ENCODE results near the gene DPM3. TPM values are rescaled to one million over a fixed set of nuclear protein-coding genes. Genes with fewer than 3 reads are reported as not detected.
"Not testable (repeated sequence)": the region's sequence is repeated elsewhere in the genome, so short reads cannot be mapped to it uniquely, and the experiment has no call there.

Gene DPM3
- total RNA-seq, 1 experiment from 2014 or later: 171 TPM

GRCh38 chr1:155177192-155177917 is 37.0 kb upstream of the DPM3 start:
- DNase-seq (ENCODE audit: low read depth): no peak

DNA sequence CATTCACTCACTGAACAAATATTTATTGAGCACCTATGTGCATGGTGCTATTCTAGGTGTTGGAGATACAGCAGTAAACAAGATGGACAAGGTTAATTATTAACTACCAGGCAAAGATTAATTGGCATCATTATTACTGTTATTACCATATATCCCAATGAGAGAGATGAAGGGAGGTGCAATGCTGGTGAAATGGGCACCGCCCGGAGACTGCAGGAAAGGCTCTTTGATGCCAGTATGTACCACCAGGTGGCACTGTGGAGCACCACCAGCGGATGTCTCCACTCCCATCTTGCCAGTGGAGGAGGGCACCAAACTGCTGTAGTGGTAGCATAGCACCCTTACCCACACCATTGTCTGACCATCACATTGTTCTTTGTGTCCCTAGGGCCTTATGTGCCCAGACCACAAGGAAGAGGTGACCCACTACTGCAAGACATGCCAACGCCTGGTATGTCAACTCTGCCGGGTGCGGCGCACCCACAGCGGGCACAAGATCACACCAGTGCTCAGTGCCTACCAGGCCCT is 36.3 kb upstream of the DPM3 start:
- peak; percentile 61 for DNase-seq (ENCODE audit: low read depth)
- in situ Hi-C loops (cut with HindIII; ENCODE audit: low pct_unique_long_range_greater_than_20kb, low sequenced_read_pairs): no loop called here

More at GRCh38 chr1:155177192-155177917, 37.0 kb upstream of the DPM3 start:
- in situ Hi-C loops (cut with HindIII; ENCODE audit: low pct_unique_long_range_greater_than_20kb, low sequenced_read_pairs): no loop called here

GRCh38 chr1:155175927-155176371 is 35.6 kb upstream of the DPM3 start:
- in situ Hi-C loops (cut with HindIII; ENCODE audit: low pct_unique_long_range_greater_than_20kb, low sequenced_read_pairs): no loop called here
- no peak for DNase-seq (ENCODE audit: low read depth)

DNA sequence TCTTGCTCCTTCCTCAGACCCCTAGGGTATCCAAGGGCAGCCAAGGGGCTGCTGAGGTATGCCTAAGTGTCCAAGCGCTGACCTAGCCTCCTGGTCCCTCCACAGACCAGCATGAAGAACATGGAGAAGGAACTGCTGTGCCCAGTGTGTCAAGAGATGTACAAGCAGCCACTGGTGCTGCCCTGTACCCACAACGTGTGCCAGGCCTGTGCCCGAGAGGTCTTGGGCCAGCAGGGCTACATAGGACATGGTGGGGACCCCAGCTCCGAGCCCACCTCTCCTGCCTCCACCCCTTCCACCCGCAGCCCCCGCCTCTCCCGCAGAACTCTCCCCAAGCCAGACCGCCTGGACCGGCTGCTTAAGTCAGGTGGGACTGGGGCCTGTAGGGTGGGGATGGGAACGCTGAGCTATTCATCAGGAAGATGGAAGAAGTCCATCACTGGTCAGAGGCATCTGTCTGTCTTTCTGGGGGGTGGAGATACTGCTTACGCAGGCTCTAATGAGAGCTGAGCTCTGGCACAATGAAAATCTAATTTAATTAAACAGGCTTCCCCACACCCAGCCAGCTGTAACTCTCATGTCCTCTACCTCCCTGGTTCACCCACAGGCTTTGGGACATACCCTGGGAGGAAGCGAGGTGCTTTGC is 35.1 kb upstream of the DPM3 start:
- no peak for DNase-seq (ENCODE audit: low read depth)
- in situ Hi-C loops (cut with HindIII; ENCODE audit: low pct_unique_long_range_greater_than_20kb, low sequenced_read_pairs): no loop called here

DNA sequence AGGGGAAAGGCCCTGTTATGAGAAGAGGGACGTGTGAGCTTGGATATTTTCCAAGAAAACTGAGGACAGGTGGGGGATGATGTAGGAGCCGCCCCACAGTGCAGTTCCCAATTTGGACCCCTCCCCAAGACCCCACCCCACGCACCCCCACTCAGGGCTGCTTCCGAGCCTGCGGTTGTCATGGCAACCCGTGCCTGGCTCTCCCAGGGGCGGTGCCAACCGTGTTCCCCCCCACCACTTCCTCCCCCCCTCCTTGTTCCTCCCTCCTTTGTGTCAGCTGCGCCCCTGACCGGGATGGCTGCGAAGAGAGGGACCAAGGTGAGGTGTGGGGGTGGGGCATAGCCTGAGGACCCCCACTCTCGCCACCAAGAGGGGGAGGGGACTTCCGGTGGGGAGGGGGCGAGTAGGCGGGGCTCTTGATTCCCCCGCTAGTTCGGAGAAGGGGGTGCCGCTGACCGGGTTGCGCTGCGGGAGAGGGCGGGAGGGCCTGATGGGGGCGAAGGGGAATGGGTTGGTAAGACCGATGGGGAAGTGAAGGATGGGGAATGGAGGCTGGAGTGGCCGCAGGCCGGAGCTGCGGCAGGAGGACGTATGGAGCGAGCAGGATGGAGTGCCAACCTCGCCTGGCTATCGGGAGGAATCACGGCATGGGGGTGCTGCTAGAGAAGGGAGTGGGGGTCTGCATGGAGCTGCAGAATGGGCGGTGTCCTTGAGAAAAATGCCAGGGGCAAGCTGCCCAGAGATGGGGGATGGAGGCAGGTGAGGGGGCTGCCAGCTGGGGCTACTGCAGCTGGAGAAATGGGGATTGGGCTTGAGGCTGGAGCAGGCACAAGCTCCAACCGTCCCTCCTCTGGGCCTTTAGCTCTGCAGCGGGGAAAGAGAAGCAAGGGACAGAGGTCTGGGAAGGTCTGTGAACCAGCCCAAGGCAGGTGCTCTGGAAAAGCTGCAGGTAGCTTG is 34.3 kb upstream of the DPM3 start:
- no peak for DNase-seq (ENCODE audit: low read depth)
- in situ Hi-C loops (cut with HindIII; ENCODE audit: low pct_unique_long_range_greater_than_20kb, low sequenced_read_pairs): no loop called here

DNA sequence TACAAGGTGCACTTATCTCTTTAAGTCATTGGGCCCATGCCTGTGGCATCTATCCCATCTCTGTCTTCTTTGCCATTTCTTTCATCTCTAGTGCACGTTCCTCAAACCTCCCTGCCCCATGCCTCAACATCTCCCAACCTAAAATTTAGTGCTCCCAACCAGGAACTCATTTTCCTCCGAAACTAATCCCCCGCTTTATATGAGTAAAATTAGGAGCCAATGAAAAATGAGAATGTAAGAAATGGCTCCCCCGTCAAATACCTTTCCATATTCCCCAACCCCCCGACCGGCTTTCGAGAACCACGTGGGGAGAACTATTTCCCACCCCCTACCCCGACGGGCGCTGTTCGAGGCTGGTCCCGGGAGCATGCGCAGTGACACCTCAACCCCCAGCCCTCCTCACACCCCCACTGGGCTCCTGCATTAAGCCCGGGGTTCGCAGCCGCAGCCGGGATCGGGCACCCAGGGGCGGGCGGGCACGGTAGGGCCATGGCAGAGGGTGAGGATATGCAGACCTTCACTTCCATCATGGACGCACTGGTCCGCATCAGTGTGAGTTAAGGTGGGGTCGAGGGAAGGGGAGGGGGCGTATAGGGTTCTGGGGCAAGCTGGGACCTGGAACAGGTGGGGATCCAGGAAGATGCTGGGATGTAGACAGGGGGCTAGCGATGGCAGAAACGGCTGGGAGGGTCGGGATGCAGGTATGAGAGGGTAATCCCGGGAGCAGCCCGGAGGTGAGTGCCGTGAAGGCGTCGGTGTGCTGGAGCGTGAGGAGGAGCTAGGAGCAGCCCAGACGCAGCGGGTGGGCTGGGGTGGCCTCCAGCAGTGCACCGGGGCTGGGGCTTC is 33.4 kb upstream of the DPM3 start, which contains the start of gene TRIM46:
Gene TRIM46, plus strand, starts transcription at position 372 of the 846 bp plus-strand sequence. Its CDS starts 118 bp downstream, at position 490.
- DNase-seq (ENCODE audit: low read depth): no peak
- in situ Hi-C loops (cut with HindIII; ENCODE audit: low pct_unique_long_range_greater_than_20kb, low sequenced_read_pairs): no loop called here

- in situ Hi-C loops (cut with HindIII; ENCODE audit: low pct_unique_long_range_greater_than_20kb, low sequenced_read_pairs): no loop called here
- DNase-seq (ENCODE audit: low read depth): peak; percentile 89
Measured at GRCh38 chr1:155172732-155173477, 32.6 kb upstream of the DPM3 start, which contains the start of gene KRTCAP2. TSS of gene KRTCAP2 (minus strand) at chr1:155173304. CDS start at chr1:155173224, 80 bp downstream.

DNA sequence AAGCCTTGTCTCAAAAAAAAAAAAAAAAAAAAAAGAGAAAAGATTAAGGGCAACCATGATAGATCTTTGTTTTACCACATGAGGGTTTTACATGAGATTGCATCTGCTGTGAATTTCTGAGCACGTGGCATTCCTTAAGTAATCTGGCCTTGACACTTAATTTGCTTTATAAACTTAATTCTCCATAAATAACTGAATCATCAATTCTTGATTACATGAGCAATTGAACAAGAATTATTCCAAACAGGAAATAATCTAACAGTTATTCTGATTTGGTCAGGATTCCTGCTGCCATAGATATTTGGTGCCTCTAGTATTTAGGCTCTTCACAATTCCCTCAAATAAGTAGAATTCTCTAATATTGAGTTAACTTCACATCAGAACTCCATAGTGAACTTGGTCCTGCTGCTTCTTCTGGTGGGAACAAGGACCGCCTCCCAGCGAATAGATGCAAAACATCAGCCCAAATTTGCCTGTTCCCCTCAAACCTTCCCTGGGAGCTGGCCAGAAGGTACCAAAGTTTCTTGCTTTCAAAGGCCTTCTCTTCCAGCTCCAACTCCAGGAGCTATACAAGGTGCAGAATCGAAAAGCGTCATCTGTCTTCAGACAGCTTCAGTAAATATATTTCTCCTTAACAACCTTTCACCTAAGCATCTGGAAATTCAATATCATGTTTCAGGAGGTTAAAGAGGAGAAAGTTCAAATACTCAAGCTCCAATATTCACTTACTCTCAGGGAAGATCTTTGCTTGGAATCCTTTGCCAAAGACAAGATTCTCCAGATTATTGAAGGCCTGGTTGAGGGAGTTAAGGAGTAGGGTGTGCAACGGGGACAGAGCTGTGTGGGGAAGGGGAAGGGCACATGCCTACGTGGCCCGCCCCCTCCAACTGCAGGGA is 31.8 kb upstream of the DPM3 start:
- no peak for DNase-seq (ENCODE audit: low read depth)
- in situ Hi-C loops (cut with HindIII; ENCODE audit: low pct_unique_long_range_greater_than_20kb, low sequenced_read_pairs): no loop called here

DNA sequence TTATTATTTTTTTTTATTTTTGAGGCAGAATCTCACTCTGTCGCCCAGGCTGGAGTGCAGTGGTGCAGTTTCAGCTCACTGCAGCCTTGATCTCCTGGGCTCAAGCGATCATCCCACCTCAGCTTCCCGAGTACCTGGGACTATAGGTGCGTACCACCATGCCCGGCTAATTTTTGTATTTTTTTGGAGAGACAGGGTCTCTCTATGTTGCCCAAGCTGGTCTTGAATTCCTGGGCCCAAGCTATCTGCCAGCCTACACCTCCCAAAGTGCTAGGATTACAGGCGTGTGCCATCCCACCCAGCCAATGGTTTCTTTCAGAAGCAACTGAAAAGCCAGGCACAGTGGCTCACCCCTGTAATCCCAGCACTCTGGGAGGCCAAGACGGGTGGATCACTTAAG is 30.5 kb upstream of the DPM3 start:
- in situ Hi-C loops (cut with HindIII; ENCODE audit: low pct_unique_long_range_greater_than_20kb, low sequenced_read_pairs): no loop called here
- DNase-seq (ENCODE audit: low read depth): no peak

DNA sequence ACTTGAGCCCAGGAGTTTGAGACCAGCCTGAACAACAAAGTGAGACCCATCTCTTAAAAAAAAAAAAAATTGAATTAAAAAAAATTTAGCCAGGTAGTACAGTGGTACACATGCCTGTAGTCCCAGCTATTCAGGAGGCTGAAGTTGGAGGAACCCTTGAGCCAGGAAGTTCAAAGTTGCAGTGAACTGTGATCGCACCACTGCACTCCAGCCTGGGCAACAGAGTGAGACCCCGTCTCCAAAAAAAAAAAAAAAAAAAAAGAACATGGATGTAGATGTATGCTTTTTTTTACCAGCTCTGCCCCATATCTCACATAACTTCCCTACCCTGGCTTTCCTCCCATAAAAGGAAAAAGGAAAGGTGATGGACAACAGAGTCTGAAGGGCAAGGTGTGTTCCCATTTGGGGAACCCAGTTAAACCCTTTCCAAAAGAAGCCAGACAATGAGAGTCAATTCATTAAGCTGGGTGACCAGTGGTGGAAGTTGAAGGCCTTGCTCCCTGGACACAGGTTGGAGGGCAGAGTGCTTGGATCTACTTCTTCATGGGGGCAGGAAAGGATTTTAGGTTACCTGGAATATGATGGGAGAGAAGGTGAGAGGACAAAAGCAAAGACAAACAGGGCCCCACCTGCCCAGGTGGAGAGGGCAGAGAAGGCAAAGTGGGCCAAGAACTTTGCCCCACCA is 29.9 kb upstream of the DPM3 start:
- in situ Hi-C loops (cut with HindIII; ENCODE audit: low pct_unique_long_range_greater_than_20kb, low sequenced_read_pairs): no loop called here
- DNase-seq (ENCODE audit: low read depth): no peak

DNA sequence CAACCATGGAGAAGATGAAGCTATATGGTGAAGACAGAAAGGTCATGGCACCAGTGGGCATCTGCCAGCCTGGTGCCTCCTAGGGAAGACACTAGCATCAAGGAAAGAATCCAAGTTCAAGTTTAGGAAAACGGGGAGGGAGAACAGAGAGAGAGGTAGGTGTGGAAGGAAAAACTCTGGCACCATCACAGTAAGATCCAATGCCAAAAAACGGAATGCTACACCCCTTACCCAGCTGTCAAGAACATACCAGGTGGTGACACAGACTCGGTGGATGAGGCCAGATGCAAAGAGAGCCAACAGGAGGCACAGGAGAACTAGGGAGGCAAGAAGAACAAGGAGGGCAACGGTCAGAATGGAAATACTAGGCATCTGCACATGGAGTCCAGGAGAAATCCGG is 29.2 kb upstream of the DPM3 start:
- no peak for DNase-seq (ENCODE audit: low read depth)
- in situ Hi-C loops (cut with HindIII; ENCODE audit: low pct_unique_long_range_greater_than_20kb, low sequenced_read_pairs): no loop called here

DNA sequence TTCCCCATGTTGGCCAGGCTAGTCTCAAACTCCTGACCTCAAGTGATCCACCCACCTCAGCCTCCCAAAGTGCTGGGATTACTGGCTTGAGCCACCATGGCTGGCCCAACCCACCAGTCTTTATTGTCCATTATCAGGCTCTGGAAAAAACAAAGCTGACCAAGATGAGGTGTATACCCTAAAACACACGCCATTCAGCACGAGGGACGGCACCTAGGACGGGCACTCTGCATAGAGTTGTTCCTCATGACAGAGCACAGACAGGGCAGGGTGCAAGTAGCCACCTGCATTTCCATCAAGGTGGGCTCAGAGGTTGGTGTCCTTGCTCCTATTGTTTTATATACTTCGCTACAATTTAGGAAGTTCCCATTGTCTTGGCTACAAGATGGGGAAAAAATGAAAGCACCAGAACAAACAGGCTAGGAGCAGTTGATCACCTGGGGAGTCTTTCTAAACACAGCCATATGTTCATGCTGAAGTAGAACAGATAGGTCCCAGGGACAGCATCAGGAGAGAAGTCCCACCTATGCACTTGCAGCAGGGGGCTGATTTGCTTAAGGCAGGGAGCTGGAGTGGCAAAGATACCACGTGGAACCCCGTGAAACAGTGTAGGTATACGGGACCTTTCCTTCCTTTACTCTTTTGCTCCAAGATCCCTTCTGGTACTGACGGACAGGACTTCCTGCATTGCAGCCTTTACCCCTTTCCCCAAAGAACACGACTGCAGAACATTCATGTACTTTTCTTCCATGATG is 28.3 kb upstream of the DPM3 start:
- no peak for DNase-seq (ENCODE audit: low read depth)
- in situ Hi-C loops (cut with HindIII; ENCODE audit: low pct_unique_long_range_greater_than_20kb, low sequenced_read_pairs): no loop called here

- in situ Hi-C loops (cut with HindIII; ENCODE audit: low pct_unique_long_range_greater_than_20kb, low sequenced_read_pairs); DNase-seq (ENCODE audit: low read depth): not testable (repeated sequence)
Measured at GRCh38 chr1:155168105-155168445, 27.7 kb upstream of the DPM3 start.

DNA sequence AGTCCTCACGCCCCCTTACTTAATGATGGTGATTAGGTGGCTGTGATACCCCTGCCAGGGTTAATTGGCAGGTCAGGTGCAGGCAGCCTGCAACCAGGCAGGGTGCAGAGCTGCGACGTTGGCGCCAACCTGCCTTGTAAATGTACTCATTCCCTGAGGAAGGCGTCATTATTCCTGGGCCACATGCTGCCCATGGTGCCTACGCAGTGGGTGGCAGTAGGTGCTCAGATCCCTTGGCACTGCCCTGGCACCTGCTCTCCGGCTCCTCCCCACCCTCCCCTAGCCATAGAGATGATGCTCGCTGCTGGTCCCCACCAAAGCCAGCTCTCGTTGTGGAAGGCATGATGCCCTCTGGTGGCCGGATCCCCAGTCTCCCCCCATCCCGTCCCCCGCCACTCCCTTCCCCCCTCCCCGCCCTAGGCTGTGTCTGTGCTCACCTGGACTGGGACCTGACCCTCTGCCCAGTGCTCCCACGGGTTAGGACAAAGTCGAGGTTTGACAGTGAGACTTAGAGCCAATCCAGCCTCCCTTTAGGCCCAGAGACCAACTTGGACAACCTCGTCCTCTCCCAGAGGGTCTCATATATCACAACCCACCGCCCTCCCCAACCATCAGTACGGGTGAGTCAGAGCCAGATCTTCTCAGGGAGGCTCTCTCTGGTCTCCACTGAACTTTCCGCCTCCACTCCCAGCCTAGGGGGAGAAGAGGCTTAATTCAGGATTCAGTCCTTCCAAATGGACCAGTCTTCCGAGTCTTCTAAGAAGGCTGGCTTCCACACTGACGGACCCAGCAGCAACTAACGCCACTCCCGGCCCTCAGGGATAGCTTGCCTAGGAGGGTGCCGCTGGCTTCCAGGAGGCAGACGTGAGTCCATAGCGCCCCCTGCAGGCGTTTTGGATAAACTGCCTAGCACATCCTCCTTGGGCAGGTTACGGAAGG is 27.1 kb upstream of the DPM3 start:
- in situ Hi-C loops (cut with HindIII; ENCODE audit: low pct_unique_long_range_greater_than_20kb, low sequenced_read_pairs): no loop called here
- DNase-seq (ENCODE audit: low read depth): peak; percentile 69

Data from Caki2 (cell line).